WTC11 (cell line): ENCODE measurements around the gene CNTNAP5. TPM values are rescaled to one million over a fixed set of nuclear protein-coding genes. Genes with fewer than 3 reads are reported as not detected.

ENCODE experiments used
- ATAC-seq: fragments of 200-7000 bp; cut with Tn5 transposase; 2 replicates; pipeline ENCODE4 v1.10.0; 2021; ENCODE audit warnings: mild to moderate bottlenecking, moderate library complexity
- CTCF ChIA-PET: fragments of 300-600 bp; sonication (Branson Sonifier 250); formaldehyde crosslinking; loops from one replicate; lab custom pipeline; 2021; ENCODE audit warnings: antibody characterized with exemption; lab: Charles Lee
- POLR2A ChIA-PET: fragments of 350-600 bp; sonication (Branson Sonifier 250); formaldehyde crosslinking; loops from one replicate; lab custom pipeline; 2021; ENCODE audit warnings: antibody characterized with exemption; lab: Charles Lee
- DNase-seq: peaks from one replicate; pipeline ENCODE4 v3.0.0; 2021; ENCODE audit warnings: low spot score
- H3K27ac Mint-ChIP-seq: 2 replicates; pipeline ENCODE4 v1.8.0; 2021; ENCODE audit warnings: mixed read lengths
- H3K27me3 Mint-ChIP-seq: 2 replicates; pipeline ENCODE4 v1.8.0; 2021; ENCODE audit warnings: low read depth, mild to moderate bottlenecking, moderate library complexity, mixed read lengths
- H3K36me3 Mint-ChIP-seq: 2 replicates; pipeline ENCODE4 v1.8.0; 2021; ENCODE audit warnings: mixed read lengths
- H3K4me1 Mint-ChIP-seq: 2 replicates; pipeline ENCODE4 v1.8.0; 2022; ENCODE audit warnings: mixed read lengths
- H3K4me3 Mint-ChIP-seq: 2 replicates; pipeline ENCODE4 v1.8.0; 2021; ENCODE audit warnings: mild to moderate bottlenecking, moderate library complexity, mixed read lengths
- H3K9me3 Mint-ChIP-seq: 2 replicates; pipeline ENCODE4 v1.8.0; 2021; ENCODE audit warnings: mixed read lengths
- AFF4 ChIP-seq: sonication (generic); formaldehyde crosslinking; IDR thresholded peaks from 2 replicates; pipeline ENCODE4 v1.8.1; 2023; ENCODE audit warnings: mild to moderate bottlenecking, missing genetic modification reagents, borderline replicate concordance
- ATF6 ChIP-seq: sonication (generic); formaldehyde crosslinking; IDR thresholded peaks from 2 replicates; pipeline ENCODE4 v1.8.1; 2023; ENCODE audit warnings: mild to moderate bottlenecking, missing genetic modification reagents
- ERG ChIP-seq: fragments of 250-450 bp; sonication (Bioruptor Pico); IDR thresholded peaks from 2 replicates; pipeline ENCODE4 v1.8.0; 2021; ENCODE audit warnings: mild to moderate bottlenecking
- ESRRA ChIP-seq: sonication (generic); formaldehyde crosslinking; IDR thresholded peaks from 2 replicates; pipeline ENCODE4 v1.8.1; 2022; ENCODE audit warnings: mild to moderate bottlenecking, missing genetic modification reagents, borderline replicate concordance
- GABPB1 ChIP-seq: sonication (generic); formaldehyde crosslinking; IDR thresholded peaks from 2 replicates; pipeline ENCODE4 v1.8.1; 2023; ENCODE audit warnings: mild to moderate bottlenecking, missing genetic modification reagents
- IRF2 ChIP-seq: sonication (generic); formaldehyde crosslinking; IDR thresholded peaks from 2 replicates; pipeline ENCODE4 v1.8.0; 2022; ENCODE audit warnings: low read depth, missing genetic modification reagents, borderline replicate concordance
- MYBL2 ChIP-seq: sonication (generic); formaldehyde crosslinking; IDR thresholded peaks from 2 replicates; pipeline ENCODE4 v1.8.1; 2023; ENCODE audit warnings: mild to moderate bottlenecking, moderate library complexity, missing genetic modification reagents
- NFE2L1 ChIP-seq: sonication (generic); formaldehyde crosslinking; IDR thresholded peaks from 2 replicates; pipeline ENCODE4 v1.8.1; 2023; ENCODE audit warnings: missing genetic modification reagents
- NFYB ChIP-seq: sonication (generic); formaldehyde crosslinking; conservative IDR thresholded peaks from 2 replicates; pipeline ENCODE4 v1.8.0; 2022; ENCODE audit warnings: low read depth, missing genetic modification reagents
- RORB ChIP-seq: fragments of 250-450 bp; sonication (Bioruptor Pico); IDR thresholded peaks from 2 replicates; pipeline ENCODE4 v1.9.0; 2021; ENCODE audit warnings: mild to moderate bottlenecking
- USF2 ChIP-seq: sonication (generic); formaldehyde crosslinking; IDR thresholded peaks from 2 replicates; pipeline ENCODE4 v1.8.1; 2023; ENCODE audit warnings: mild to moderate bottlenecking, missing genetic modification reagents, moderate library complexity
- ZNF138 ChIP-seq: sonication (generic); formaldehyde crosslinking; conservative IDR thresholded peaks from 2 replicates; pipeline ENCODE4 v1.8.1; 2022; ENCODE audit warnings: mild to moderate bottlenecking, moderate library complexity, missing genetic modification reagents
- ZNF219 ChIP-seq: sonication (generic); formaldehyde crosslinking; IDR thresholded peaks from 2 replicates; pipeline ENCODE4 v1.8.0; 2023; ENCODE audit warnings: missing genetic modification reagents, mild to moderate bottlenecking, borderline replicate concordance
- ZNF232 ChIP-seq: sonication (generic); formaldehyde crosslinking; IDR thresholded peaks from 2 replicates; pipeline ENCODE4 v1.8.0; 2022; ENCODE audit warnings: mild to moderate bottlenecking, missing genetic modification reagents
- ZNF263 ChIP-seq: sonication (generic); formaldehyde crosslinking; IDR thresholded peaks from 2 replicates; pipeline ENCODE4 v1.8.1; 2022; ENCODE audit warnings: low read depth, mild to moderate bottlenecking, moderate library complexity, missing genetic modification reagents
- ZNF281 ChIP-seq: sonication (generic); formaldehyde crosslinking; IDR thresholded peaks from 2 replicates; pipeline ENCODE4 v1.8.0; 2023; ENCODE audit warnings: mild to moderate bottlenecking, missing genetic modification reagents
- total RNA-seq: library from RNA; stranded (reverse); gene quantifications from 3 replicates; pipeline ENCODE4 v1.2.3, GENCODE V29; 2021
- TF ChIP-seq, protein P1 (sequence below): sonication (generic); formaldehyde crosslinking; IDR thresholded peaks from 2 replicates; pipeline ENCODE4 v1.8.1; 2022; ENCODE audit warnings: missing genetic modification reagents, borderline replicate concordance
- TF ChIP-seq, protein P2 (sequence below): fragments of 250-450 bp; sonication (Bioruptor Pico); IDR thresholded peaks from 2 replicates; pipeline ENCODE4 v1.9.0; 2021; ENCODE audit warnings: moderate library complexity, mild to moderate bottlenecking, inconsistent platforms, borderline replicate concordance
- TF ChIP-seq, protein P3 (sequence below): fragments of 250-450 bp; sonication (Bioruptor Pico); IDR thresholded peaks from 2 replicates; pipeline ENCODE4 v1.9.0; 2021; ENCODE audit warnings: mild to moderate bottlenecking
- TF ChIP-seq, protein P4 (sequence below): sonication (generic); formaldehyde crosslinking; IDR thresholded peaks from 2 replicates; pipeline ENCODE4 v1.8.1; 2022; ENCODE audit warnings: mild to moderate bottlenecking, missing genetic modification reagents, moderate library complexity, borderline replicate concordance

Gene CNTNAP5
- total RNA-seq, 1 experiment from 2014 or later, result 0.22 TPM

DNA sequence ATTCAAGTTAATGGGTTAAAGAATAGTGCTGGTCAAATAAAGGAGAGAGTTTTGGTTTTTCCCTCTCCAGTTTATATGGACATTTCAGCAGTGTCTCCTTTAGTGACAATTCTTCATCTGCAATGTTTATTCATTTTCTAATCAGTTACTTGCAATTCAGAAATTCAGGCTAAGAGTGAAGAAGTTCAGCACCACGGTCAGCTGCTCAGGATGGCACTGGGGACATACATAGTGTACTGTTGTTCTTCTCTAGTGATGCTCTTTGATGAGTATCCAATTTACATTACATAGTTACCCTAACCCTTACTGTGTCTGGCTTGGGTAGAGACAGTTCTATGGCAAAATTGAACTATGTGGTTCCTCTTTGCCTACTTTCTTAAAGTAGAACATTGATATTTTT, 412.7 kb downstream of the CNTNAP5 start:
- ChIA-PET POLR2A (no interaction called here), CTCF (no interaction called here)
- ATAC-seq (peak; percentile 51; the same call in 1 of the 2 replicates), DNase-seq (peak; percentile 45)
- Mint-ChIP-seq H3K4me1 (0 out of 2 replicates have a peak, but pooled peaks cover 2% of the 10 kb centered on the region), H3K36me3 (no peaks in the 10 kb centered on the region), H3K9me3 (0 out of 2 replicates have a peak, but pooled peaks cover 4% of the 10 kb centered on the region), H3K27ac (no peak overlapping the region), H3K27me3 (no peaks in the 10 kb centered on the region), H3K4me3 (no peak overlapping the region)
- TF ChIP-seq, protein P1, sequence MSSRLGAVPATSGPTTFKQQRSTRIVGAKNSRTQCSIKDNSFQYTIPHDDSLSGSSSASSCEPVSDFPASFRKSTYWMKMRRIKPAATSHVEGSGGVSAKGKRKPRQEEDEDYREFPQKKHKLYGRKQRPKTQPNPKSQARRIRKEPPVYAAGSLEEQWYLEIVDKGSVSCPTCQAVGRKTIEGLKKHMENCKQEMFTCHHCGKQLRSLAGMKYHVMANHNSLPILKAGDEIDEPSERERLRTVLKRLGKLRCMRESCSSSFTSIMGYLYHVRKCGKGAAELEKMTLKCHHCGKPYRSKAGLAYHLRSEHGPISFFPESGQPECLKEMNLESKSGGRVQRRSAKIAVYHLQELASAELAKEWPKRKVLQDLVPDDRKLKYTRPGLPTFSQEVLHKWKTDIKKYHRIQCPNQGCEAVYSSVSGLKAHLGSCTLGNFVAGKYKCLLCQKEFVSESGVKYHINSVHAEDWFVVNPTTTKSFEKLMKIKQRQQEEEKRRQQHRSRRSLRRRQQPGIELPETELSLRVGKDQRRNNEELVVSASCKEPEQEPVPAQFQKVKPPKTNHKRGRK (CRISPR knock-in tag), result no peak
- TF ChIP-seq, protein P2, sequence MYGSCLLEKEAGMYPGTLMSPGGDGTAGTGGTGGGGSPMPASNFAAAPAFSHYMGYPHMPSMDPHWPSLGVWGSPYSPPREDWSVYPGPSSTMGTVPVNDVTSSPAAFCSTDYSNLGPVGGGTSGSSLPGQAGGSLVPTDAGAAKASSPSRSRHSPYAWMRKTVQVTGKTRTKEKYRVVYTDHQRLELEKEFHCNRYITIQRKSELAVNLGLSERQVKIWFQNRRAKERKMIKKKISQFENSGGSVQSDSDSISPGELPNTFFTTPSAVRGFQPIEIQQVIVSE (CRISPR knock-in tag), result no peak
- no peak for TF ChIP-seq ZNF232 (CRISPR knock-in tag)
- TF ChIP-seq NFYB (CRISPR knock-in tag), result no peak
- no peak for TF ChIP-seq RORB (CRISPR knock-in tag)
- TF ChIP-seq ERG (CRISPR knock-in tag), result no peak
- no peak for TF ChIP-seq ESRRA (CRISPR knock-in tag)
- no peak for TF ChIP-seq GABPB1

DNA sequence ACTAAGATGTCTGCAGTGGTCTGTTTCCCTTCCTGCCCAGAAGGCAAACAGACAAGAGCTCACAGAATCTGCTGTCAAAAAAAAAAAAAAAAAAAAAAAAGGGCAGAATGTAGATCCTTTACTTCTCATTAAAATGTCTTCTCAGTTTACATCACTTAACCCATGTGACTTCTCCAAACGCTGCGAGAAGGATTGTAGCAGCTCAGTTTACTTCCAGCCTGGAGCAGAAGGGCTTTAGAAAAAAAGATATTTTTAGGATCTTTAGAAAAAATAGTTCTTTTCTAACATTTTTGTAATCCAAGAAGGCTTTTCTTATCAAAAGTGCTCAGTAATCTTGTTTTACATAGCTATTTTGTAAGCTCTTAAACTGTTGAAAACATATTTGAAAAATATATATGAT, 425.4 kb downstream of the CNTNAP5 start:
- H3K27ac Mint-ChIP-seq, result no peak overlapping the region
- peaks cover 21% of the 10 kb centered on the region for H3K4me1 Mint-ChIP-seq
- ATAC-seq (no peak), DNase-seq (no peak)
- no peaks in the 10 kb centered on the region; the same call in 1 of the 2 replicates for H3K27me3 Mint-ChIP-seq
- ChIA-PET CTCF (interaction anchor here (0.6 to 0.7 kb wide), 4 partner anchors 50 to 1462 kb away, joined by 4 to 5 read pairs (median 4); no protein-coding TSS in a partner anchor), POLR2A (no interaction called here)
- peaks cover 32% of the 10 kb centered on the region for H3K9me3 Mint-ChIP-seq
- peaks cover 13% of the 10 kb centered on the region for H3K36me3 Mint-ChIP-seq
- H3K4me3 Mint-ChIP-seq, result no peak overlapping the region
- TF ChIP-seq MYBL2 (no peak), USF2 (CRISPR knock-in tag) (no peak), IRF2 (CRISPR knock-in tag) (no peak), NFE2L1 (CRISPR knock-in tag) (no peak), ZNF138 (CRISPR knock-in tag) (no peak), AFF4 (no peak), ZNF263 (CRISPR knock-in tag) (no peak), ZNF281 (CRISPR knock-in tag) (no peak), ZNF219 (CRISPR knock-in tag) (no peak), ATF6 (CRISPR knock-in tag) (no peak)
- TF ChIP-seq, protein P3, sequence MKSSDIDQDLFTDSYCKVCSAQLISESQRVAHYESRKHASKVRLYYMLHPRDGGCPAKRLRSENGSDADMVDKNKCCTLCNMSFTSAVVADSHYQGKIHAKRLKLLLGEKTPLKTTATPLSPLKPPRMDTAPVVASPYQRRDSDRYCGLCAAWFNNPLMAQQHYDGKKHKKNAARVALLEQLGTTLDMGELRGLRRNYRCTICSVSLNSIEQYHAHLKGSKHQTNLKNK, result no peak
- TF ChIP-seq, protein P4, sequence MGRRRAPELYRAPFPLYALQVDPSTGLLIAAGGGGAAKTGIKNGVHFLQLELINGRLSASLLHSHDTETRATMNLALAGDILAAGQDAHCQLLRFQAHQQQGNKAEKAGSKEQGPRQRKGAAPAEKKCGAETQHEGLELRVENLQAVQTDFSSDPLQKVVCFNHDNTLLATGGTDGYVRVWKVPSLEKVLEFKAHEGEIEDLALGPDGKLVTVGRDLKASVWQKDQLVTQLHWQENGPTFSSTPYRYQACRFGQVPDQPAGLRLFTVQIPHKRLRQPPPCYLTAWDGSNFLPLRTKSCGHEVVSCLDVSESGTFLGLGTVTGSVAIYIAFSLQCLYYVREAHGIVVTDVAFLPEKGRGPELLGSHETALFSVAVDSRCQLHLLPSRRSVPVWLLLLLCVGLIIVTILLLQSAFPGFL (CRISPR knock-in tag), result no peak
